Esophagus (tissue), 2 donors: ENCODE measurements around the gene MGA. TPM values are rescaled to one million over a fixed set of nuclear protein-coding genes. Genes with fewer than 3 reads are reported as not detected.

Experiments used
- H3K27ac ChIP-seq, 2 donors: one replicate each; pipeline ENCODE4 v1.5.1; 2013; ENCODE audit warnings: low read depth in 2 of 2, mild to moderate bottlenecking in 2 of 2, inconsistent platforms in 1 of 2, low read length in 1 of 2, moderate library complexity in 1 of 2
- H3K27me3 ChIP-seq, 2 donors: one replicate each; pipeline ENCODE4 v1.6.1; 2013; ENCODE audit warnings: low read length in 2 of 2, control low read depth in 1 of 2, mild to moderate bottlenecking in 1 of 2; ENCODE audit not compliant: insufficient read depth in 2 of 2, control insufficient read depth in 1 of 2
- H3K36me3 ChIP-seq, 2 donors: one replicate each; pipeline ENCODE4 v1.6.1; 2013; ENCODE audit warnings: low read length in 1 of 2; ENCODE audit not compliant: control insufficient read depth in 2 of 2, insufficient read depth in 2 of 2
- H3K4me1 ChIP-seq, 2 donors: one replicate each; pipeline ENCODE4 v1.6.1; 2013; ENCODE audit warnings: low read length in 1 of 2; ENCODE audit not compliant: control insufficient read depth in 2 of 2, insufficient read depth in 2 of 2
- H3K4me3 ChIP-seq, 2 donors: one replicate each; pipeline ENCODE4 v1.5.1; 2013; ENCODE audit warnings: low read length in 2 of 2, mild to moderate bottlenecking in 2 of 2, low read depth in 1 of 2, moderate library complexity in 1 of 2
- H3K9me3 ChIP-seq, 2 donors: one replicate each; pipeline ENCODE4 v1.6.1; 2013; ENCODE audit warnings: mild to moderate bottlenecking in 2 of 2, low read depth in 1 of 2, low read length in 1 of 2, moderate library complexity in 1 of 2; ENCODE audit not compliant: control insufficient read depth in 2 of 2, insufficient read depth in 1 of 2
- WGBS, 2 donors: extraction: QIAGEN DNeasy Blood & Tissue Kit; methylation state at CpG; one replicate each; pipeline ENCODE4 v1.1.7; 2013; 5-methylcytosine and 5-hydroxymethylcytosine counted together
- polyA plus RNA-seq, 2 donors: library from polyadenylated mRNA; stranded (reverse); fragments of 200-250 nt; gene quantifications; one replicate each; pipeline ENCODE4 v1.2.3, GENCODE V29; 2013
- donor health status: healthy with polysubstance abuse.
- donor health status: Bipolar disorder and iron deficiency.

MGA gene
- polyA plus RNA-seq, 2 donors = 2.8 to 3.0 TPM

GRCh38 chr15:41774882-41775417 lies 114.7 kb downstream of the MGA start:
- peaks cover 0 to 5% of the 10 kb centered on the region in 2 donors for H3K4me1 ChIP-seq
- H3K4me3 ChIP-seq = peak overlapping the region; percentile 77 to 83
- no peaks in the 10 kb centered on the region for H3K36me3 ChIP-seq
- H3K27me3 ChIP-seq = no peaks in the 10 kb centered on the region
- 5 to 6% methylated on average over 19 of the region's 19 CpGs for WGBS, 2 donors
- peak overlapping the region; percentile 92 to 93 for H3K27ac ChIP-seq
- H3K9me3 ChIP-seq = no peaks in the 10 kb centered on the region

GRCh38 chr15:41775651-41776050 lies 115.4 kb downstream of the MGA start:
- H3K36me3 ChIP-seq = no peaks in the 10 kb centered on the region
- H3K4me3 ChIP-seq = peak overlapping the region; percentile 77 to 83
- whole genome bisulfite sequencing, 2 donors = 32 to 37% methylated on average over 2 of the region's 2 CpGs
- H3K27me3 ChIP-seq = no peaks in the 10 kb centered on the region
- no peaks in the 10 kb centered on the region for H3K9me3 ChIP-seq
- H3K27ac ChIP-seq = peak overlapping the region; percentile 92 to 93
- H3K4me1 ChIP-seq = peaks cover 0 to 5% of the 10 kb centered on the region in 2 donors

- H3K4me1 ChIP-seq = peaks cover 0 to 5% of the 10 kb centered on the region in 2 donors
These were observed 117.3 kb downstream of the MGA start for GRCh38 chr15:41777421-41777973.

GRCh38 chr15:41778521-41778920 lies 118.3 kb downstream of the MGA start:
- Histone ChIP-seq H3K9me3 (no peaks in the 10 kb centered on the region), H3K36me3 (no peaks in the 10 kb centered on the region), H3K4me1 (peaks cover 0 to 6% of the 10 kb centered on the region in 2 donors), H3K27me3 (no peaks in the 10 kb centered on the region), H3K27ac (peak overlapping the region in 1 of 2 donors; percentile 32), H3K4me3 (peak overlapping the region in 1 of 2 donors; percentile 5)
- 47 to 52% methylated on average over 1 of the region's 1 CpG for WGBS, 2 donors

More at GRCh38 chr15:41777421-41777973, 117.3 kb downstream of the MGA start:
- Histone ChIP-seq H3K36me3 (no peaks in the 10 kb centered on the region), H3K27me3 (no peaks in the 10 kb centered on the region), H3K4me3 (peak overlapping the region in 1 of 2 donors; percentile 77), H3K9me3 (no peaks in the 10 kb centered on the region), H3K27ac (peak overlapping the region in 1 of 2 donors; percentile 47)
- 58 to 73% methylated on average over 1 of the region's 1 CpG for WGBS, 2 donors

- H3K27me3 ChIP-seq = no peaks in the 10 kb centered on the region
- peak overlapping the region; percentile 75 to 78 for H3K27ac ChIP-seq
- peaks cover 0 to 7% of the 10 kb centered on the region in 2 donors for H3K4me1 ChIP-seq
- H3K9me3 ChIP-seq = no peaks in the 10 kb centered on the region
- H3K36me3 ChIP-seq = no peaks in the 10 kb centered on the region
- no peak overlapping the region for H3K4me3 ChIP-seq
- WGBS, 2 donors = 48 to 67% methylated on average over 4 of the region's 4 CpGs
These were observed 119.5 kb downstream of the MGA start for GRCh38 chr15:41779662-41780157.

GRCh38 chr15:41780266-41780665 lies 120.1 kb downstream of the MGA start:
- no peaks in the 10 kb centered on the region for H3K36me3 ChIP-seq
- H3K4me1 ChIP-seq = peaks cover 0 to 7% of the 10 kb centered on the region in 2 donors
- peak overlapping the region; percentile 40 to 75 for H3K27ac ChIP-seq
- no peaks in the 10 kb centered on the region for H3K27me3 ChIP-seq
- H3K9me3 ChIP-seq = no peaks in the 10 kb centered on the region
- 26 to 29% methylated on average over 2 of the region's 2 CpGs for WGBS, 2 donors
- H3K4me3 ChIP-seq = no peak overlapping the region

- peak overlapping the region in 1 of 2 donors; percentile 75 for H3K27ac ChIP-seq
- 20 to 55% methylated on average over 1 of the region's 1 CpG for WGBS, 2 donors
- H3K9me3 ChIP-seq = no peaks in the 10 kb centered on the region
- no peak overlapping the region for H3K4me3 ChIP-seq
- peaks cover 0 to 7% of the 10 kb centered on the region in 2 donors for H3K4me1 ChIP-seq
- H3K27me3 ChIP-seq = no peaks in the 10 kb centered on the region
- no peaks in the 10 kb centered on the region for H3K36me3 ChIP-seq
These were observed 120.5 kb downstream of the MGA start for GRCh38 chr15:41780727-41781126.

- no peaks in the 10 kb centered on the region for H3K36me3 ChIP-seq
- no peak overlapping the region for H3K4me3 ChIP-seq
- 86 to 90% methylated on average over 5 of the region's 5 CpGs for WGBS, 2 donors
- H3K4me1 ChIP-seq = peaks cover 0 to 5% of the 10 kb centered on the region in 2 donors
- no peaks in the 10 kb centered on the region for H3K9me3 ChIP-seq
- no peaks in the 10 kb centered on the region for H3K27me3 ChIP-seq
- H3K27ac ChIP-seq = peak overlapping the region in 1 of 2 donors; percentile 15
These were observed 122.4 kb downstream of the MGA start for GRCh38 chr15:41782371-41783282.

- H3K9me3 ChIP-seq = no peaks in the 10 kb centered on the region
- H3K4me1 ChIP-seq = peaks cover 0 to 5% of the 10 kb centered on the region in 2 donors
- WGBS, 2 donors = 39 to 54% methylated on average over 1 of the region's 1 CpG
- no peaks in the 10 kb centered on the region for H3K27me3 ChIP-seq
- H3K4me3 ChIP-seq = no peak overlapping the region
- no peaks in the 10 kb centered on the region for H3K36me3 ChIP-seq
- peak overlapping the region in 1 of 2 donors; percentile 44 for H3K27ac ChIP-seq
These were observed 123.1 kb downstream of the MGA start for GRCh38 chr15:41783296-41783695.
